K562 (cell line): ENCODE data around the gene MED15. TPM values are rescaled to one million over a fixed set of nuclear protein-coding genes. Genes with fewer than 3 reads are reported as not detected.

Experiments
- CBX3 ChIP-seq, 2 experiments: IDR thresholded peaks; 1 replicate in 1 of 2; 2 replicates in 1 of 2; pipeline ENCODE4 v1.6.1; 2012; ENCODE audit warnings: inconsistent platforms in 2 of 2, low read length in 2 of 2, borderline replicate concordance in 1 of 2, control low read depth in 1 of 2
- NUFIP1 ChIP-seq: fragments of 450-650 bp; IDR thresholded peaks from 2 replicates; pipeline ENCODE4 v1.6.1; 2018; ENCODE audit not compliant: partially characterized antibody
- polyA plus RNA-seq, 8 experiments: library from polyadenylated mRNA; depleted of rRNA in 4 of 8; stranded (reverse) in 5 of 8; unstranded in 3 of 8; fragments of >200 nt; fragmentation: Nextera tagmentation in 2 of 8; fragmentation: Illumina TruSeq in 1 of 8; extraction: Ambion mirVana in 2 of 8; extraction: Trizol in 1 of 8; gene quantifications; 2 replicates each; pipeline versions ENCODE4 v1.2.1 to v1.2.3, GENCODE V29; 2011 to 2014; ENCODE audit warnings: inconsistent platforms in 1 of 8, missing spikeins in 1 of 8
- total RNA-seq, 7 experiments: library from RNA; depleted of rRNA in 6 of 7; stranded (reverse); fragments of >200 nt in 6 of 7; fragmentation: Illumina TruSeq in 2 of 7; extraction: Trizol in 2 of 7; gene quantifications; 2 replicates each; pipeline versions ENCODE4 v1.2.1 to v1.2.3, GENCODE V29; 2011 to 2021; ENCODE audit warnings: low replicate concordance in 1 of 7
- TF ChIP-seq, protein P1 (sequence below), 2 experiments: fragments of 450-650 bp in 1 of 2; sonication (generic) in 1 of 2; formaldehyde crosslinking in 1 of 2; IDR thresholded peaks; 2 replicates each; pipeline versions ENCODE4 v1.7.1 to v1.9.0; 2016 to 2022; ENCODE audit warnings: inconsistent platforms in 1 of 2, mild to moderate bottlenecking in 1 of 2, missing genetic modification reagents in 1 of 2
- TF ChIP-seq, protein P2 (sequence below): sonication (generic); formaldehyde crosslinking; IDR thresholded peaks from 2 replicates; pipeline ENCODE4 v1.8.1; 2022; ENCODE audit warnings: missing genetic modification reagents
- TF ChIP-seq, protein P3 (sequence below): fragments of 250-450 bp; sonication (Bioruptor Pico); IDR thresholded peaks from 2 replicates; pipeline ENCODE4 v1.8.0; 2021; ENCODE audit warnings: moderate library complexity, mild to moderate bottlenecking, inconsistent platforms
- TF ChIP-seq, protein P4 (sequence below): fragments of 250-450 bp; sonication (Bioruptor Pico); IDR thresholded peaks from 2 replicates; pipeline ENCODE4 v1.9.0; 2021; ENCODE audit warnings: mild to moderate bottlenecking, inconsistent platforms
- TF ChIP-seq, protein P5 (sequence below): conservative IDR thresholded peaks from 2 replicates; pipeline ENCODE4 v1.6.1; 2011; ENCODE audit warnings: low read depth, mild to moderate bottlenecking, low read length; ENCODE audit not compliant: control insufficient read depth

MED15 gene
- total and polyA plus RNA-seq, 9 of the 15 experiments (the other 6 are each of a cell fraction or from before 2014, with no cell fraction given): 4.0 to 271 (median 60.1) TPM

DNA sequence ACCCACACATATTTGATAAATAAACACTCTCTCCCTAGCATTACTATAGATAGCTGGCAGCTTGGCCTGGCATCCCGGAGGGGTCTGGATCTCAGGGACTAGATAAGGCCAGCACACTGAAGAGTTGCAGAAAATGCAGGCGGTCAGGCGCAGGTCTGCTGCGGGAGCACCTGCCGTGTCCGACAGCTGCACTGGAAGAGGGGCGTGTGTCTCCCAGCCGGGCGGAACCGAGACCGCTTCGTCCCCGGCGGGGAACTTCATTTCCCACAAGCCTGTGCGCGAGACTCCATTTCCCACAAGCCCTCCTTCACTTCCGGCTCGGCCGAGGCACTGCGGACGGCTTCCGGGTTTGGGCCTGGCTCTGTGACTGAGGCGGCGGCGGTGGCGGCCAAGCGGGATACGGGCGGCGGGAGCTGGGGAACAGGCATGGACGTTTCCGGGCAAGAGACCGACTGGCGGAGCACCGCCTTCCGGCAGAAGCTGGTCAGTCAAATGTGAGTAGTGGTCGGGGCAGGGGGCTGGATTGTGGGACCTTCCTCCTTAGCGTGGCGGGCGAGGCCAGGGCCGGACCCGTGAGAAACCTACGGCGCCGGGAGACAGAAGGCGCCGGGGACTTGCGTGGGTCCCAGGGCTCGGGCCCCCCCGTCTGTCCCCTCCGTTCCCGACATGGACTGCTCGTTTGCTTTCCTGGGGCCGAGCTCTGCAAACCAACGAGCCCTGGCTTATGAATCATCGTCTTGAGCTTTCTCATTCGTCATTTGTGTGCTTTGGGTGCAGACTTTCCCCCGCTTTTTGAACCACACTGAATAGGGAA lies at the start of gene MED15 (continued):
- TF ChIP-seq, protein P1, sequence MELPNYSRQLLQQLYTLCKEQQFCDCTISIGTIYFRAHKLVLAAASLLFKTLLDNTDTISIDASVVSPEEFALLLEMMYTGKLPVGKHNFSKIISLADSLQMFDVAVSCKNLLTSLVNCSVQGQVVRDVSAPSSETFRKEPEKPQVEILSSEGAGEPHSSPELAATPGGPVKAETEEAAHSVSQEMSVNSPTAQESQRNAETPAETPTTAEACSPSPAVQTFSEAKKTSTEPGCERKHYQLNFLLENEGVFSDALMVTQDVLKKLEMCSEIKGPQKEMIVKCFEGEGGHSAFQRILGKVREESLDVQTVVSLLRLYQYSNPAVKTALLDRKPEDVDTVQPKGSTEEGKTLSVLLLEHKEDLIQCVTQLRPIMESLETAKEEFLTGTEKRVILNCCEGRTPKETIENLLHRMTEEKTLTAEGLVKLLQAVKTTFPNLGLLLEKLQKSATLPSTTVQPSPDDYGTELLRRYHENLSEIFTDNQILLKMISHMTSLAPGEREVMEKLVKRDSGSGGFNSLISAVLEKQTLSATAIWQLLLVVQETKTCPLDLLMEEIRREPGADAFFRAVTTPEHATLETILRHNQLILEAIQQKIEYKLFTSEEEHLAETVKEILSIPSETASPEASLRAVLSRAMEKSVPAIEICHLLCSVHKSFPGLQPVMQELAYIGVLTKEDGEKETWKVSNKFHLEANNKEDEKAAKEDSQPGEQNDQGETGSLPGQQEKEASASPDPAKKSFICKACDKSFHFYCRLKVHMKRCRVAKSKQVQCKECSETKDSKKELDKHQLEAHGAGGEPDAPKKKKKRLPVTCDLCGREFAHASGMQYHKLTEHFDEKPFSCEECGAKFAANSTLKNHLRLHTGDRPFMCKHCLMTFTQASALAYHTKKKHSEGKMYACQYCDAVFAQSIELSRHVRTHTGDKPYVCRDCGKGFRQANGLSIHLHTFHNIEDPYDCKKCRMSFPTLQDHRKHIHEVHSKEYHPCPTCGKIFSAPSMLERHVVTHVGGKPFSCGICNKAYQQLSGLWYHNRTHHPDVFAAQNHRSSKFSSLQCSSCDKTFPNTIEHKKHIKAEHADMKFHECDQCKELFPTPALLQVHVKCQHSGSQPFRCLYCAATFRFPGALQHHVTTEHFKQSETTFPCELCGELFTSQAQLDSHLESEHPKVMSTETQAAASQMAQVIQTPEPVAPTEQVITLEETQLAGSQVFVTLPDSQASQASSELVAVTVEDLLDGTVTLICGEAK (IDR thresholded peaks at IDR 0.05): no peak
- TF ChIP-seq, protein P1 (CRISPR knock-in tag; IDR thresholded peaks at IDR 0.05): no peak
- TF ChIP-seq, protein P2, sequence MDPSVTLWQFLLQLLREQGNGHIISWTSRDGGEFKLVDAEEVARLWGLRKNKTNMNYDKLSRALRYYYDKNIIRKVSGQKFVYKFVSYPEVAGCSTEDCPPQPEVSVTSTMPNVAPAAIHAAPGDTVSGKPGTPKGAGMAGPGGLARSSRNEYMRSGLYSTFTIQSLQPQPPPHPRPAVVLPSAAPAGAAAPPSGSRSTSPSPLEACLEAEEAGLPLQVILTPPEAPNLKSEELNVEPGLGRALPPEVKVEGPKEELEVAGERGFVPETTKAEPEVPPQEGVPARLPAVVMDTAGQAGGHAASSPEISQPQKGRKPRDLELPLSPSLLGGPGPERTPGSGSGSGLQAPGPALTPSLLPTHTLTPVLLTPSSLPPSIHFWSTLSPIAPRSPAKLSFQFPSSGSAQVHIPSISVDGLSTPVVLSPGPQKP (CRISPR knock-in tag): no peak
- TF ChIP-seq, protein P3, sequence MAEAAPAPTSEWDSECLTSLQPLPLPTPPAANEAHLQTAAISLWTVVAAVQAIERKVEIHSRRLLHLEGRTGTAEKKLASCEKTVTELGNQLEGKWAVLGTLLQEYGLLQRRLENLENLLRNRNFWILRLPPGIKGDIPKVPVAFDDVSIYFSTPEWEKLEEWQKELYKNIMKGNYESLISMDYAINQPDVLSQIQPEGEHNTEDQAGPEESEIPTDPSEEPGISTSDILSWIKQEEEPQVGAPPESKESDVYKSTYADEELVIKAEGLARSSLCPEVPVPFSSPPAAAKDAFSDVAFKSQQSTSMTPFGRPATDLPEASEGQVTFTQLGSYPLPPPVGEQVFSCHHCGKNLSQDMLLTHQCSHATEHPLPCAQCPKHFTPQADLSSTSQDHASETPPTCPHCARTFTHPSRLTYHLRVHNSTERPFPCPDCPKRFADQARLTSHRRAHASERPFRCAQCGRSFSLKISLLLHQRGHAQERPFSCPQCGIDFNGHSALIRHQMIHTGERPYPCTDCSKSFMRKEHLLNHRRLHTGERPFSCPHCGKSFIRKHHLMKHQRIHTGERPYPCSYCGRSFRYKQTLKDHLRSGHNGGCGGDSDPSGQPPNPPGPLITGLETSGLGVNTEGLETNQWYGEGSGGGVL (CRISPR knock-in tag): no peak
- TF ChIP-seq, protein P4, sequence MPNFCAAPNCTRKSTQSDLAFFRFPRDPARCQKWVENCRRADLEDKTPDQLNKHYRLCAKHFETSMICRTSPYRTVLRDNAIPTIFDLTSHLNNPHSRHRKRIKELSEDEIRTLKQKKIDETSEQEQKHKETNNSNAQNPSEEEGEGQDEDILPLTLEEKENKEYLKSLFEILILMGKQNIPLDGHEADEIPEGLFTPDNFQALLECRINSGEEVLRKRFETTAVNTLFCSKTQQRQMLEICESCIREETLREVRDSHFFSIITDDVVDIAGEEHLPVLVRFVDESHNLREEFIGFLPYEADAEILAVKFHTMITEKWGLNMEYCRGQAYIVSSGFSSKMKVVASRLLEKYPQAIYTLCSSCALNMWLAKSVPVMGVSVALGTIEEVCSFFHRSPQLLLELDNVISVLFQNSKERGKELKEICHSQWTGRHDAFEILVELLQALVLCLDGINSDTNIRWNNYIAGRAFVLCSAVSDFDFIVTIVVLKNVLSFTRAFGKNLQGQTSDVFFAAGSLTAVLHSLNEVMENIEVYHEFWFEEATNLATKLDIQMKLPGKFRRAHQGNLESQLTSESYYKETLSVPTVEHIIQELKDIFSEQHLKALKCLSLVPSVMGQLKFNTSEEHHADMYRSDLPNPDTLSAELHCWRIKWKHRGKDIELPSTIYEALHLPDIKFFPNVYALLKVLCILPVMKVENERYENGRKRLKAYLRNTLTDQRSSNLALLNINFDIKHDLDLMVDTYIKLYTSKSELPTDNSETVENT (CRISPR knock-in tag): peak; percentile 98
- no peak for TF ChIP-seq CBX3 (IDR thresholded peaks at IDR 0.05; ENCODE audit: borderline replicate concordance in 1 of 2, low read length in 2 of 2)
- TF ChIP-seq NUFIP1: no peak
- TF ChIP-seq, protein P5, sequence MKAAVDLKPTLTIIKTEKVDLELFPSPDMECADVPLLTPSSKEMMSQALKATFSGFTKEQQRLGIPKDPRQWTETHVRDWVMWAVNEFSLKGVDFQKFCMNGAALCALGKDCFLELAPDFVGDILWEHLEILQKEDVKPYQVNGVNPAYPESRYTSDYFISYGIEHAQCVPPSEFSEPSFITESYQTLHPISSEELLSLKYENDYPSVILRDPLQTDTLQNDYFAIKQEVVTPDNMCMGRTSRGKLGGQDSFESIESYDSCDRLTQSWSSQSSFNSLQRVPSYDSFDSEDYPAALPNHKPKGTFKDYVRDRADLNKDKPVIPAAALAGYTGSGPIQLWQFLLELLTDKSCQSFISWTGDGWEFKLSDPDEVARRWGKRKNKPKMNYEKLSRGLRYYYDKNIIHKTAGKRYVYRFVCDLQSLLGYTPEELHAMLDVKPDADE: no peak
